Smooth muscle cell (in vitro differentiated cells): ENCODE data around the gene CLCNKA. TPM values are rescaled to one million over a fixed set of nuclear protein-coding genes. Genes with fewer than 3 reads are reported as not detected.
"Not testable (repeated sequence)": the region's sequence is repeated elsewhere in the genome, so short reads cannot be mapped to it uniquely, and the experiment has no call there.

Experiments
- DNase-seq: peaks from one replicate; lab custom pipeline; 2025; ENCODE audit not compliant: unreplicated experiment; lab: John Stamatoyannopoulos, UW
- H2AFZ ChIP-seq: fragments of 200-600 bp; sonication (generic); 2 replicates; pipeline ENCODE4 v1.6.0; 2016; ENCODE audit warnings: antibody characterized with exemption, low read depth, mild to moderate bottlenecking
- H3F3A ChIP-seq: fragments of 200-600 bp; sonication (generic); 2 replicates; pipeline ENCODE4 v1.6.0; 2017; ENCODE audit warnings: antibody characterized with exemption, low read depth
- H3K27ac ChIP-seq: fragments of 200-600 bp; sonication (generic); 2 replicates; pipeline ENCODE4 v1.5.1; 2016; ENCODE audit warnings: low read depth, mild to moderate bottlenecking
- H3K27me3 ChIP-seq: fragments of 200-600 bp; sonication (generic); 2 replicates; pipeline ENCODE4 v1.6.1; 2016; ENCODE audit warnings: low read depth, mild to moderate bottlenecking
- H3K36me3 ChIP-seq: fragments of 200-600 bp; sonication (generic); 2 replicates; pipeline ENCODE4 v1.5.1; 2016; ENCODE audit warnings: low read depth
- H3K4me1 ChIP-seq: fragments of 200-600 bp; sonication (generic); 2 replicates; pipeline ENCODE4 v1.5.1; 2016; ENCODE audit warnings: low read depth
- H3K4me2 ChIP-seq: fragments of 200-600 bp; sonication (generic); 2 replicates; pipeline ENCODE4 v1.6.0; 2016; ENCODE audit warnings: mild to moderate bottlenecking
- H3K4me3 ChIP-seq: fragments of 200-600 bp; sonication (generic); 2 replicates; pipeline ENCODE4 v1.5.1; 2016; ENCODE audit warnings: mild to moderate bottlenecking
- H3K79me2 ChIP-seq: fragments of 200-600 bp; sonication (generic); 2 replicates; pipeline ENCODE4 v1.6.0; 2016; ENCODE audit warnings: low read depth, mild to moderate bottlenecking
- H3K9ac ChIP-seq: fragments of 200-600 bp; sonication (generic); 2 replicates; pipeline ENCODE4 v1.6.0; 2016; ENCODE audit warnings: low read depth
- H3K9me3 ChIP-seq: fragments of 200-600 bp; sonication (generic); replicated peaks from 2 replicates; pipeline ENCODE4 v1.5.1; 2016; ENCODE audit warnings: low read depth
- H4K20me1 ChIP-seq: fragments of 200-600 bp; sonication (generic); 2 replicates; pipeline ENCODE4 v1.6.0; 2016; ENCODE audit warnings: low read depth
- WGBS: methylation state at CpG from one replicate; pipeline ENCODE4 v1.1.7; 2016; ENCODE audit warnings: low lambda C conversion rate; 5-methylcytosine and 5-hydroxymethylcytosine counted together
- polyA plus RNA-seq: library from polyadenylated mRNA; unstranded; fragments of >200 nt; fragmentation: Nextera tagmentation; extraction: Ambion mirVana; gene quantifications from 2 replicates; pipeline ENCODE4 v1.2.1, GENCODE V29; 2016
- total RNA-seq: library from RNA; depleted of rRNA; stranded (reverse); fragments of >200 nt; gene quantifications from 2 replicates; pipeline ENCODE4 v1.2.3, GENCODE V29; 2014
- TF ChIP-seq, protein P1 (sequence below): fragments of 200-600 bp; sonication (generic); IDR thresholded peaks from 2 replicates; pipeline ENCODE4 v1.5.1; 2017; ENCODE audit warnings: borderline replicate concordance, mild to moderate bottlenecking, antibody characterized with exemption; ENCODE audit not compliant: insufficient read depth, poor library complexity, severe bottlenecking

The CLCNKA gene
- total and polyA plus RNA-seq, 2 experiments from 2014 or later: 0.46 TPM; not detected in 1

DNA sequence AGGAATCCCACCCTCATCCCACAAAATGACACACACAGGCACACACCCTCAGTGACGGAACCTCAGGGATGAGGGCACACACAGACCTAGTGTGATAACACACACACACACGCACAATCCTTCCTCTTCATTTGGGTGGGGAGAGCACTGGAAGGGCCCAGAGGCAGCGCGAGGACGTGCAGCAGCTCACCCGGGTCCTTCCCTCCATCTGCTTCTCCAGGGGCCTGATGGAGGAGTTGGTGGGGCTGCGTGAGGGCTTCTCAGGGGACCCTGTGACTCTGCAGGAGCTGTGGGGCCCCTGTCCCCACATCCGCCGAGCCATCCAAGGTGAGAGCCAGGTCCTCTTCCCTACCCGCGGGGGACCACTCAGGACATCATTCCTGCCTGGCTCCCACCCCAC is 557 bp downstream of the CLCNKA start:
- H3K4me1 ChIP-seq: peaks cover 21% of the 10 kb centered on the region
- H3K79me2 ChIP-seq: no peaks in the 10 kb centered on the region
- H3K36me3 ChIP-seq: no peaks in the 10 kb centered on the region
- H3K9me3 ChIP-seq: no peaks in the 10 kb centered on the region
- no peaks in the 10 kb centered on the region for H3K27me3 ChIP-seq
- TF ChIP-seq, protein P1, sequence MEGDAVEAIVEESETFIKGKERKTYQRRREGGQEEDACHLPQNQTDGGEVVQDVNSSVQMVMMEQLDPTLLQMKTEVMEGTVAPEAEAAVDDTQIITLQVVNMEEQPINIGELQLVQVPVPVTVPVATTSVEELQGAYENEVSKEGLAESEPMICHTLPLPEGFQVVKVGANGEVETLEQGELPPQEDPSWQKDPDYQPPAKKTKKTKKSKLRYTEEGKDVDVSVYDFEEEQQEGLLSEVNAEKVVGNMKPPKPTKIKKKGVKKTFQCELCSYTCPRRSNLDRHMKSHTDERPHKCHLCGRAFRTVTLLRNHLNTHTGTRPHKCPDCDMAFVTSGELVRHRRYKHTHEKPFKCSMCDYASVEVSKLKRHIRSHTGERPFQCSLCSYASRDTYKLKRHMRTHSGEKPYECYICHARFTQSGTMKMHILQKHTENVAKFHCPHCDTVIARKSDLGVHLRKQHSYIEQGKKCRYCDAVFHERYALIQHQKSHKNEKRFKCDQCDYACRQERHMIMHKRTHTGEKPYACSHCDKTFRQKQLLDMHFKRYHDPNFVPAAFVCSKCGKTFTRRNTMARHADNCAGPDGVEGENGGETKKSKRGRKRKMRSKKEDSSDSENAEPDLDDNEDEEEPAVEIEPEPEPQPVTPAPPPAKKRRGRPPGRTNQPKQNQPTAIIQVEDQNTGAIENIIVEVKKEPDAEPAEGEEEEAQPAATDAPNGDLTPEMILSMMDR: no peak
- WGBS: 77% methylated on average over 11 of the region's 11 CpGs
- H2AFZ ChIP-seq: no peak overlapping the region
- DNase-seq: no peak
- no peak overlapping the region for H3K9ac ChIP-seq
- H3K4me3 ChIP-seq: no peak overlapping the region
- H3K27ac ChIP-seq: no peak overlapping the region
- H4K20me1 ChIP-seq: no peaks in the 10 kb centered on the region
- no peak overlapping the region for H3K4me2 ChIP-seq
- no peaks in the 10 kb centered on the region for H3F3A ChIP-seq

DNA sequence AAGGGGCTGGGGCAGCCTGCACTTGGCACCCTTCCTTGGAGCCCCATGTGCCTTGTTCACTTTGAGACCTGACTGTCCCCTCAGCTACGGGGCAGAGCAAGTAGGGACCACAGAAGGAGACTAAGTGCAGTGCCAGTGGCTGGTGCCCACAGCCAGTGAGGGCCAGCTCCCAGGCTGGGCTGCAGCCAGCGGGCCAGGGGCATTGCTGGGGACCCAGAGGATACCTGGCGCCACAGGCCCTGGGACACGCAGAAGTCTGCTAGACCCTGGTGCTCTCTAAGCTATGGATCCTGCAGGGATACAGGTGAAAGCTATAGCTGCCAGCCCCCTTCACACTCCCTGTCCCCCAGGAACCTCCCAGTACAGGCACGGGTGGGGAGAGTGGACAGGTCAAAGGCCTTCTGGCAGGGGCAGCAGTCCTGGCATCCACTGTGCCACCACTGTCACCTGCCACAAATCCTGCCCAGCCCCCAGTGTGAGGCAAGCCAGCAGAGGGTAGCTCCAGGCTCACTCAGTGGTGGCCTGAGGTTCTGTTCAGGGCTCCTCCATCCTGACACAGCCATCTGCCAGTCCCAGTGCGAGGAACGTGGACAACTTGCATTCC is 1.3 kb downstream of the CLCNKA start:
- no peak for DNase-seq
- Histone ChIP-seq H3K27ac (no peak overlapping the region), H2AFZ (no peak overlapping the region), H3F3A (no peaks in the 10 kb centered on the region), H3K4me2 (no peak overlapping the region), H4K20me1 (no peaks in the 10 kb centered on the region), H3K36me3 (no peaks in the 10 kb centered on the region), H3K79me2 (no peaks in the 10 kb centered on the region), H3K27me3 (no peaks in the 10 kb centered on the region), H3K9me3 (no peaks in the 10 kb centered on the region), H3K4me1 (peaks cover 20% of the 10 kb centered on the region), H3K9ac (no peak overlapping the region), H3K4me3 (no peak overlapping the region)
- TF ChIP-seq, protein P1: no peak
- WGBS: 81% methylated on average over 7 of the region's 7 CpGs

DNA sequence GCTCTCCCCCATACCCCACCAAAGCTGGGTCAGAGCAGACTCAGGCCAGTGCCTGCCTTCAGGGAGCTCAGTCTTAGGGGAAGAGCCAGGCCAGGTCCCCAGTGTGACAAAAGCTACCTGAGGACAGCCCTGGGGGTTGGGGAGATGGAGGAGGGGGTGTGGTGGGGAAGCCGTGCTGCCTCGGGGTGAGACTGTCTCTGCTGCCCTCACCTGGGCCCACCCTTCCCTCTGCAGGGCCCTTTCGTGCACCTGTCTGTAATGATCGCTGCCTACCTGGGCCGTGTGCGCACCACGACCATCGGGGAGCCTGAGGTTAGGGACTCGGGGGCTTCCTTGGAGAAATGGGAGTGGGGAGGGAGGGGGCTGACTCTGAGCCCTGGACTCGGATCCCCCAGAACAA is 4.5 kb downstream of the CLCNKA start:
- H3K9ac ChIP-seq, H3K36me3 ChIP-seq, H2AFZ ChIP-seq, H3K27ac ChIP-seq, H4K20me1 ChIP-seq, DNase-seq, H3K4me1 ChIP-seq, H3K27me3 ChIP-seq, H3F3A ChIP-seq, H3K79me2 ChIP-seq, H3K9me3 ChIP-seq: not testable (repeated sequence)
- peak overlapping the region; percentile 32 for H3K4me3 ChIP-seq
- 31% methylated on average over 8 of the region's 10 CpGs for WGBS
- H3K4me2 ChIP-seq: peak overlapping the region; percentile 82

DNA sequence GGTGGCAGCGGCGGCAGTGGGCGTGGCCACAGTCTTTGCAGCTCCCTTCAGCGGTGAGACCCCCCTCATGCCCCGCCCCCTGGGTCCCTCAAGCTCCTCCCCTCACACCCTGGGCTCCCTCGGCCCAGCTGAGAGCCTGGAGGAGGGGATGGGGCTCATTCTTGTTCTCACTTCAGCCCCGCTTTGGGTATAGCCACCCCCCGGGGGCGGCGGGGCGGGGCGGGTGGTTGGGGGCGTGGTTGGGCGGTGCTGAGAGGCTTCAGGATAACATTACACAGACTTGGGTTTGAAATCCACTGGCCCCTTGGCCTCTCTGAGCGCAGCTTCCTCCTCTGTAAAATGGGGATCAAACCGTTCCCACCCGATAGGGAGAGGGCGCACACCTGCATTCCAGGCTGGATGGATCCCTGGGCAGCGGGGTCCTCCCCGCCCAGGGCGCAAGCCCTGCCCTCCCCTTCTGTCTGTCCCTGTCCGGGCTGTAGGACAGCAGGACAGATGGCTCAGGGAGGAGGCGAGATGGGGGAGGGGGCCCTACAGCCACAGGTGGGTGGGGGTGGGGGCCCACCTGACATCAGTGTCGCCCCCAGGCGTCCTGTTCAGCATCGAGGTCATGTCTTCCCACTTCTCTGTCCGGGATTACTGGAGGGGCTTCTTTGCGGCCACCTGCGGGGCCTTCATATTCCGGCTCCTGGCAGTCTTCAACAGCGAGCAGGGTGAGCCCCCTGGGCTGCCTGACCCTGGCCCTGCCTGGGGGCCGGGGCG is 5.1 kb downstream of the CLCNKA start:
- Histone ChIP-seq H3K4me1 (peaks cover 7% of the 10 kb centered on the region), H3F3A (no peaks in the 10 kb centered on the region), H4K20me1 (no peaks in the 10 kb centered on the region), H3K79me2 (no peaks in the 10 kb centered on the region), H3K9ac (no peak overlapping the region), H3K36me3 (no peaks in the 10 kb centered on the region), H3K4me2 (peak overlapping the region; percentile 82), H2AFZ (no peak overlapping the region), H3K27me3 (no peaks in the 10 kb centered on the region), H3K9me3 (no peaks in the 10 kb centered on the region), H3K27ac (no peak overlapping the region), H3K4me3 (peak overlapping the region; percentile 32)
- TF ChIP-seq, protein P1: no peak
- peak; percentile 35 for DNase-seq
- 48% methylated on average over 9 of the region's 33 CpGs for WGBS
